H1 (cell line): ENCODE measurements around the gene CMIP. TPM values are rescaled to one million over a fixed set of nuclear protein-coding genes. Genes with fewer than 3 reads are reported as not detected.

Experiments used
- CTCF ChIA-PET: fragments of 300-600 bp; sonication (Branson Sonifier 250); formaldehyde crosslinking; loops from one replicate; lab custom pipeline; 2021; ENCODE audit not compliant: partially characterized antibody; lab: Charles Lee
- POLR2A ChIA-PET: fragments of 300-600 bp; sonication (Branson Sonifier 250); formaldehyde crosslinking; loops from one replicate; lab custom pipeline; 2021; ENCODE audit warnings: inconsistent platforms; ENCODE audit not compliant: partially characterized antibody; lab: Charles Lee
- DNase-seq, 2 experiments: peaks; one replicate each; pipeline versions ENCODE4 v3.0.0 to v3.0.0-alpha.2; 2010 to 2022; ENCODE audit warnings: low spot score in 2 of 2, low read depth in 1 of 2, mixed read lengths in 1 of 2
- FAIRE-seq: peaks from 2 replicates; lab custom pipeline; 2011; peaks lifted over from hg19 to GRCh38; lab: Jason Lieb, UNC
- H2AFZ ChIP-seq: 2 replicates; pipeline ENCODE4 v1.8.1; 2012; ENCODE audit warnings: low read length, inconsistent platforms
- H2AK5ac ChIP-seq: 2 replicates; pipeline ENCODE4 v1.6.1; 2013; ENCODE audit warnings: low read depth, low read length
- H2BK120ac ChIP-seq: replicated peaks from 2 replicates; pipeline ENCODE3; 2013; ENCODE audit warnings: low read depth, low read length, inconsistent platforms
- H2BK12ac ChIP-seq: 2 replicates; pipeline ENCODE4 v1.6.1; 2013; ENCODE audit warnings: low read depth, low read length
- H2BK15ac ChIP-seq: 2 replicates; pipeline ENCODE4 v1.6.1; 2013; ENCODE audit warnings: low read length
- H2BK20ac ChIP-seq: 2 replicates; pipeline ENCODE4 v1.6.1; 2013; ENCODE audit warnings: low read length
- H2BK5ac ChIP-seq: 2 replicates; pipeline ENCODE4 v1.6.1; 2013; ENCODE audit warnings: low read depth, low read length
- H3K14ac ChIP-seq: 2 replicates; pipeline ENCODE4 v1.6.1; 2013; ENCODE audit warnings: inconsistent platforms; ENCODE audit not compliant: insufficient read length
- H3K18ac ChIP-seq: 2 replicates; pipeline ENCODE4 v1.6.1; 2013; ENCODE audit warnings: low read length; ENCODE audit errors: extremely low read depth
- H3K23ac ChIP-seq: 2 replicates; pipeline ENCODE4 v1.6.1; 2013; ENCODE audit warnings: inconsistent platforms; ENCODE audit not compliant: insufficient read length
- H3K23me2 ChIP-seq: 2 replicates; pipeline ENCODE4 v1.6.1; 2013; ENCODE audit warnings: low read depth, low read length
- H3K27ac ChIP-seq: 2 replicates; pipeline ENCODE4 v1.6.1; 2011; ENCODE audit warnings: low read depth, low read length, inconsistent platforms
- H3K27me3 ChIP-seq, 4 experiments: replicated peaks in 1 of 4; 1 replicate in 1 of 4; 2 replicates in 3 of 4; pipeline versions ENCODE4 v1.6.1 to v1.8.1; 2011 to 2013; ENCODE audit warnings: low read length in 3 of 4, mild to moderate bottlenecking in 3 of 4, inconsistent platforms in 2 of 4, mixed read lengths in 2 of 4, moderate library complexity in 1 of 4; ENCODE audit not compliant: control insufficient read depth in 3 of 4, insufficient read depth in 3 of 4; ENCODE audit errors: extremely low read depth in 1 of 4
- H3K36me3 ChIP-seq, 4 experiments: 2 replicates each; pipeline versions ENCODE4 v1.6.1 to v1.8.1; 2011 to 2013; ENCODE audit warnings: mild to moderate bottlenecking in 4 of 4, low read length in 3 of 4, moderate library complexity in 2 of 4, control low read depth in 1 of 4, inconsistent platforms in 1 of 4; ENCODE audit not compliant: insufficient read depth in 4 of 4, control insufficient read depth in 2 of 4
- H3K4ac ChIP-seq: replicated peaks from 2 replicates; pipeline ENCODE3; 2013; ENCODE audit warnings: low read length, low read depth, mixed read lengths, inconsistent platforms; ENCODE audit not compliant: insufficient read length
- H3K4me1 ChIP-seq, 4 experiments: replicated peaks in 1 of 4; 1 replicate in 1 of 4; 2 replicates in 3 of 4; pipeline versions ENCODE4 v1.6.1 to v1.8.1; 2011 to 2013; ENCODE audit warnings: low read length in 3 of 4, inconsistent platforms in 2 of 4, mixed read lengths in 1 of 4; ENCODE audit not compliant: insufficient read depth in 4 of 4, control insufficient read depth in 3 of 4
- H3K4me2 ChIP-seq, 2 experiments: 2 replicates each; pipeline versions ENCODE4 v1.6.1 to v1.8.1; 2011 to 2013; ENCODE audit warnings: low read depth in 2 of 2, low read length in 2 of 2, control low read depth in 1 of 2, inconsistent platforms in 1 of 2, mild to moderate bottlenecking in 1 of 2; ENCODE audit not compliant: insufficient read depth in 1 of 2
- H3K4me3 ChIP-seq, 4 experiments: fragments of 200-600, 300-600 bp in 1 of 4; sonication (generic), shearing (Covaris generic), sonication (Bioruptor Twin) in 1 of 4; 2 replicates each; pipeline versions ENCODE4 v1.5.1 to v1.8.1; 2011 to 2016; ENCODE audit warnings: low read length in 4 of 4, low read depth in 3 of 4, control low read depth in 2 of 4, inconsistent platforms in 2 of 4, mild to moderate bottlenecking in 2 of 4, mixed read lengths in 1 of 4, moderate library complexity in 1 of 4; ENCODE audit not compliant: insufficient read depth in 2 of 4; ENCODE audit errors: extremely low read depth in 1 of 4
- H3K56ac ChIP-seq: replicated peaks from 2 replicates; pipeline ENCODE3; 2013; ENCODE audit warnings: low read depth, mild to moderate bottlenecking, mixed read lengths, low read length, inconsistent platforms; ENCODE audit not compliant: insufficient read length
- H3K79me1 ChIP-seq: 2 replicates; pipeline ENCODE4 v1.6.1; 2013; ENCODE audit warnings: low read depth, low read length, control low read depth
- H3K79me2 ChIP-seq, 2 experiments: 2 replicates each; pipeline versions ENCODE4 v1.6.1 to v1.8.1; 2012 to 2013; ENCODE audit warnings: low read length in 2 of 2, mild to moderate bottlenecking in 2 of 2, inconsistent platforms in 1 of 2; ENCODE audit not compliant: insufficient read depth in 2 of 2, control insufficient read depth in 1 of 2
- H3K9ac ChIP-seq, 4 experiments: replicated peaks in 1 of 4; 1 replicate in 1 of 4; 2 replicates in 3 of 4; pipeline versions ENCODE4 v1.6.1 to v1.8.1; 2011 to 2013; ENCODE audit warnings: low read depth in 3 of 4, low read length in 3 of 4, control low read depth in 2 of 4, mild to moderate bottlenecking in 2 of 4, moderate library complexity in 2 of 4, inconsistent platforms in 1 of 4; ENCODE audit errors: extremely low read depth in 1 of 4
- H3K9me3 ChIP-seq, 2 experiments: 2 replicates each; pipeline versions ENCODE4 v1.6.1 to v1.8.1; 2012 to 2013; ENCODE audit warnings: mild to moderate bottlenecking in 2 of 2, moderate library complexity in 2 of 2, control low read depth in 1 of 2, inconsistent platforms in 1 of 2, low read depth in 1 of 2, low read length in 1 of 2, mixed read lengths in 1 of 2; ENCODE audit not compliant: insufficient read depth in 2 of 2
- H4K20me1 ChIP-seq, 2 experiments: replicated peaks in 1 of 2; 2 replicates each; pipeline versions ENCODE3 to v1.8.1; 2011 to 2013; ENCODE audit warnings: inconsistent platforms in 2 of 2, low read length in 2 of 2, mild to moderate bottlenecking in 1 of 2; ENCODE audit not compliant: insufficient read depth in 2 of 2, control insufficient read depth in 1 of 2
- H4K5ac ChIP-seq: 2 replicates; pipeline ENCODE4 v1.6.1; 2013; ENCODE audit warnings: low read length, low read depth, mixed read lengths, inconsistent platforms; ENCODE audit not compliant: insufficient read length
- H4K8ac ChIP-seq: 2 replicates; pipeline ENCODE4 v1.8.0; 2013; ENCODE audit warnings: mild to moderate bottlenecking, moderate library complexity, low read length, inconsistent platforms; ENCODE audit not compliant: insufficient read depth; ENCODE audit errors: extremely low read depth
- H4K91ac ChIP-seq: replicated peaks from 2 replicates; pipeline ENCODE3; 2013; ENCODE audit warnings: low read length, mixed read lengths, inconsistent platforms; ENCODE audit not compliant: insufficient read length
- BRCA1 ChIP-seq: IDR thresholded peaks from 2 replicates; pipeline ENCODE4 v1.6.1; 2012; ENCODE audit warnings: low read depth, low read length, improper control_type of control experiment
- CEBPB ChIP-seq: IDR thresholded peaks from 2 replicates; pipeline ENCODE4 v1.6.1; 2012; ENCODE audit warnings: low read depth, low read length
- KDM5A ChIP-seq: fragments of 200-600 bp; IDR thresholded peaks from 2 replicates; pipeline ENCODE4 v1.7.1; 2012; ENCODE audit warnings: mild to moderate bottlenecking, low read length, inconsistent platforms, mixed read lengths
- PHF8 ChIP-seq: fragments of 200-600 bp; sonication (generic); conservative IDR thresholded peaks from 2 replicates; pipeline ENCODE4 v1.7.1; 2012; ENCODE audit warnings: low read depth, mild to moderate bottlenecking, inconsistent platforms, low read length, moderate library complexity
- RAD21 ChIP-seq, 2 experiments: IDR thresholded peaks in 1 of 2; conservative IDR thresholded peaks in 1 of 2; 2 replicates each; pipeline ENCODE4 v1.6.1; 2011; ENCODE audit warnings: low read depth in 2 of 2, low read length in 2 of 2, improper control_type of control experiment in 1 of 2, inconsistent platforms in 1 of 2, mild to moderate bottlenecking in 1 of 2, moderate library complexity in 1 of 2
- SIN3A ChIP-seq, 2 experiments: IDR thresholded peaks in 1 of 2; conservative IDR thresholded peaks in 1 of 2; 2 replicates each; pipeline ENCODE4 v1.6.1; 2011 to 2012; ENCODE audit warnings: low read length in 2 of 2, improper control_type of control experiment in 1 of 2, low read depth in 1 of 2, mild to moderate bottlenecking in 1 of 2
- SP1 ChIP-seq: IDR thresholded peaks from 2 replicates; pipeline ENCODE4 v1.6.1; 2011; ENCODE audit warnings: low read depth, low read length
- SUZ12 ChIP-seq: fragments of 200-600 bp; sonication (generic); IDR thresholded peaks from 2 replicates; pipeline ENCODE4 v1.6.1; 2012; ENCODE audit warnings: mild to moderate bottlenecking, inconsistent platforms, low read length, moderate library complexity, mixed read lengths
- TBP ChIP-seq: IDR thresholded peaks from 2 replicates; pipeline ENCODE4 v1.6.1; 2011; ENCODE audit warnings: low read depth, low read length, improper control_type of control experiment
- TEAD4 ChIP-seq: IDR thresholded peaks from 2 replicates; pipeline ENCODE4 v1.6.1; 2012; ENCODE audit warnings: low read depth, low read length, inconsistent platforms, mixed read lengths
- WGBS, 2 experiments: shearing (Covaris generic) in 1 of 2; methylation state at CpG; one replicate each; pipeline versions ENCODE4 v1.1.6 to v1.1.7; 2013 to 2015; ENCODE audit warnings: low lambda C conversion rate in 2 of 2, mixed read lengths in 2 of 2, inconsistent platforms in 1 of 2, low coverage in 1 of 2, missing lambda C conversion rate in 1 of 2; ENCODE audit not compliant: insufficient replicate concordance in 2 of 2, insufficient coverage in 1 of 2, insufficient read length in 1 of 2; ENCODE audit errors: extremely low coverage in 1 of 2, missing lambda C conversion rate in 1 of 2; 5-methylcytosine and 5-hydroxymethylcytosine counted together
- polyA plus RNA-seq, 7 experiments: library from polyadenylated mRNA; depleted of rRNA in 3 of 7; stranded (reverse) in 5 of 7; unstranded in 2 of 7; fragments of >200 nt in 5 of 7; fragments of 200-250 nt in 2 of 7; gene quantifications; 1 replicate in 5 of 7; 2 replicates in 1 of 7; 4 replicates in 1 of 7; pipeline versions ENCODE4 v1.2.1 to v1.2.3, GENCODE V29; 2011 to 2013; ENCODE audit warnings: missing spikeins in 2 of 7, mixed read lengths in 2 of 7
- total RNA-seq: library from RNA; stranded (reverse); fragmentation: NEBNext Ultra II Directional; extraction: Animal tissue kit (Norgen Biotek cat#: 25700); gene quantifications from 2 replicates; pipeline ENCODE4 v1.2.1, GENCODE V29; 2021
- TF ChIP-seq, protein P1 (sequence below): IDR thresholded peaks from 2 replicates; pipeline ENCODE4 v1.6.1; 2012; ENCODE audit warnings: inconsistent platforms

The CMIP gene
- total and polyA plus RNA-seq, 2 of the 8 experiments (the other 6 are each of a cell fraction or from before 2014, with no cell fraction given), result 7.9 to 53.2 TPM

DNA sequence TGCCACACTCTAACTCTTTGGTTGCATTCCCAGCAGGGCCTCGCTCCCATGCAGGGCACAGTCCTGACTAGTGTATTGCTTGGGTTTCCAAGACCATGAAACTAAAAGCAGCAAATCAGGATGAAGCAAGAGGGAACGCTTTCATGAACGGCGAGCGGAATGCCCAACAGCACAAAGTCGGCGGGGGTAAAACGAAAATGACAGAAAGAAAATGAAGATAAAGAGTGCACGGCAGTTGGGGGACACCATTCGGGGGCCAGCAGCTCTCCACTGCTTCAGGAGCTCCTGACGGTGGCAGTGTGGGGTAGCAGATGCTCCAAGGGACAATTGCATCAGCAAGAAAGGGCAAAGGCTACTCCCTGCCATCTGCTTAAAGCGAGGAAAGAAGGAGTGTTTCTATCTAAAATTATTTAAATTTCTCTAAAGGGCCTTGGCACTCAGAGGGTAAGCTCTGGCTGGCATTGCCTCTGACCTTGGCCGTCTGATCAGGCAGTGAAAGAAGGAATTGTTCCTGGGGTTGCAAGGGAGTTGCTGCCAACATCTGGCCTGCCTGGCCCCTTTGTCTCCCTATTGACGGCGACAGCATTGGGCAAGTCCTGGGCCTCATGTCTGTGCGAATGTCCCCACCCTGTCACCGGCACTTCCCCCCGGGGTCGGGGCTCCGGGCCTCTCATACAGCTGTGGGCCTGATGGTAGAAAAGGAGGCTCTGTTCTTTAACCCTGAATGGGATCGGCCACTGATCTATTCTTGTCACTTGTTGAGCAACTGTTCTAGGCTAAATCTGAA is 138.2 kb downstream of the CMIP start:
- Histone ChIP-seq H3K9ac (no peak overlapping the region), H3K36me3 (no peaks in the 10 kb centered on the region; a peak in 1 of 8 replicates), H3K4me1 (peaks cover 0 to 4% (median 0%) of the 10 kb centered on the region in 4 experiments; a peak in 1 of 7 replicates), H3K79me2 (peaks cover 0 to 46% of the 10 kb centered on the region in 2 experiments; a peak in 3 of 4 replicates), H3K14ac (no peak overlapping the region), H3K4ac (no peak overlapping the region), H2BK15ac (no peak overlapping the region), H2BK12ac (peak overlapping the region; percentile 88), H3K4me2 (no peak overlapping the region), H2BK5ac (peak overlapping the region; percentile 37; the same call in 1 of the 2 replicates), H3K79me1 (peaks cover 20% of the 10 kb centered on the region), H3K18ac (no peak overlapping the region), H3K23ac (no peak overlapping the region), H3K9me3 (no peaks in the 10 kb centered on the region), H3K27me3 (no peaks in the 10 kb centered on the region), H4K5ac (no peak overlapping the region), H2BK120ac (no peak overlapping the region), H4K20me1 (peaks cover 15% of the 10 kb centered on the region in 2 experiments), H4K91ac (no peak overlapping the region), H3K56ac (no peak overlapping the region), H2AFZ (no peak overlapping the region), H4K8ac (no peak overlapping the region), H3K27ac (0 out of 2 replicates have a peak overlapping the region, but pooled peaks have one; percentile 16), H2AK5ac (peak overlapping the region; percentile 25; the same call in 1 of the 2 replicates), H3K23me2 (peaks cover 3% of the 10 kb centered on the region; the same call in 1 of the 2 replicates), H2BK20ac (no peak overlapping the region), H3K4me3 (no peak overlapping the region)
- WGBS, 2 experiments, result 85% methylated on average over 21 of the region's 21 CpGs; no CpG with 5 or more reads in 1 of the 2 experiments
- FAIRE-seq (no peak), DNase-seq (no peak)
- ChIA-PET CTCF (interaction anchor here (0.6 to 2.3 kb wide), 12 partner anchors 9 to 450 kb away, joined by 3 to 7 read pairs (median 4); no protein-coding TSS in a partner anchor), POLR2A (interaction anchor here (0.9 to 1.4 kb wide), 2 partner anchors 34 to 268 kb away, joined by 3 to 4 read pairs; partner anchors contain the start of gene GAN)
- peak; percentile 60; the same call in 1 of the 2 replicates for TF ChIP-seq CEBPB
- no peak for TF ChIP-seq KDM5A
- peak; percentile 45 to 51 for TF ChIP-seq RAD21 (IDR thresholded peaks at IDR 0.05 in 1 of 2, conservative IDR thresholded peaks at IDR 0.05 in 1 of 2; ENCODE audit: low read depth in 2 of 2, low read length in 2 of 2)
- no peak for TF ChIP-seq SIN3A (conservative IDR thresholded peaks at IDR 0.05 in 1 of 2, IDR thresholded peaks at IDR 0.05 in 1 of 2; ENCODE audit: low read depth in 1 of 2, low read length in 2 of 2)
- TF ChIP-seq SP1, result no peak
- TF ChIP-seq TBP, result no peak
- no peak for TF ChIP-seq TEAD4
- no peak for TF ChIP-seq BRCA1
- TF ChIP-seq, protein P1, sequence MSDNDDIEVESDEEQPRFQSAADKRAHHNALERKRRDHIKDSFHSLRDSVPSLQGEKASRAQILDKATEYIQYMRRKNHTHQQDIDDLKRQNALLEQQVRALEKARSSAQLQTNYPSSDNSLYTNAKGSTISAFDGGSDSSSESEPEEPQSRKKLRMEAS, result 0 out of 2 replicates have a peak, but pooled peaks have one; percentile 9
- TF ChIP-seq SUZ12, result no peak
- no peak for TF ChIP-seq PHF8
